Stomach (tissue), 9 donors: ENCODE data around the gene NEDD9. TPM values are rescaled to one million over a fixed set of nuclear protein-coding genes. Genes with fewer than 3 reads are reported as not detected.

Source experiments
- DNase-seq, 2 donors: peaks; one replicate each; pipeline versions ENCODE4 v3.0.0 to v3.0.0-alpha.2; 2013 to 2019
- H3K27ac ChIP-seq, 5 donors: fragments of 200-600 bp in 4 of 5; sonication (generic) in 4 of 5; one replicate each; pipeline ENCODE4 v1.5.1; 2013 to 2019; ENCODE audit warnings: mild to moderate bottlenecking in 1 of 5, moderate library complexity in 1 of 5
- H3K27me3 ChIP-seq, 3 donors: fragments of 200-600 bp; sonication (generic); one replicate each; pipeline ENCODE4 v1.5.1; 2017 to 2019; ENCODE audit warnings: mixed run types in 1 of 3
- H3K36me3 ChIP-seq, 4 donors: fragments of 200-600 bp; sonication (generic); 1 replicate in 3 of 4; 2 replicates in 1 of 4; pipeline ENCODE4 v1.5.1; 2016 to 2019
- H3K4me1 ChIP-seq, 4 donors: fragments of 200-600 bp; sonication (generic); one replicate each; pipeline ENCODE4 v1.5.1; 2016 to 2019
- H3K4me3 ChIP-seq, 4 donors: fragments of 200-600 bp; sonication (generic) in 3 of 4; one replicate each; pipeline ENCODE4 v1.5.1; 2016 to 2019; ENCODE audit warnings: mild to moderate bottlenecking in 1 of 4
- H3K9me3 ChIP-seq, 4 donors: fragments of 200-600 bp; sonication (generic); one replicate each; pipeline ENCODE4 v1.5.1; 2016 to 2019
- EP300 ChIP-seq: sonication (generic); formaldehyde crosslinking; IDR thresholded peaks from one replicate; pipeline ENCODE4 v1.6.1; 2017; ENCODE audit warnings: antibody characterized with exemption
- POLR2A ChIP-seq, 4 donors: fragments of 450-650 bp; IDR thresholded peaks; one replicate each; pipeline ENCODE4 v1.6.1; 2016; ENCODE audit warnings: antibody characterized with exemption in 4 of 4, control low read depth in 2 of 4, mild to moderate bottlenecking in 1 of 4, moderate library complexity in 1 of 4
- POLR2AphosphoS5 ChIP-seq, 3 donors: sonication (generic); formaldehyde crosslinking; IDR thresholded peaks; one replicate each; pipeline ENCODE4 v1.6.1; 2016; ENCODE audit warnings: antibody characterized with exemption in 3 of 3
- WGBS, 5 donors: extraction: QIAGEN DNeasy Blood & Tissue Kit in 3 of 5; methylation state at CpG; one replicate each; pipeline versions ENCODE4 v1.1.5 to v1.1.7; 2013 to 2018; 5-methylcytosine and 5-hydroxymethylcytosine counted together
- intact Hi-C: fragments of 100-400 bp; cut with DNase I; formaldehyde crosslinking; loops from one replicate; pipeline ENCODE4 v1.15.1; 2023; ENCODE audit warnings: low total_unique reads
- polyA plus RNA-seq, 3 donors: library from polyadenylated mRNA; stranded (reverse); fragments of 200-250 nt; gene quantifications; one replicate each; pipeline ENCODE4 v1.2.3, GENCODE V29; 2013
- total RNA-seq, 5 donors: library from RNA; depleted of rRNA; stranded (reverse); fragments of >200 nt; gene quantifications; one replicate each; pipeline versions ENCODE4 v1.1.0 to v1.2.3, GENCODE V29; 2014 to 2016
- TF ChIP-seq, protein P1 (sequence below), 7 experiments: fragments of 450-650 bp in 4 of 7; fragments of 200-600 bp in 3 of 7; sonication (generic) in 3 of 7; IDR thresholded peaks; one replicate each; pipeline ENCODE4 v1.5.1; 2016 to 2019; ENCODE audit warnings: antibody characterized with exemption in 7 of 7, control low read depth in 2 of 7, mild to moderate bottlenecking in 1 of 7
- donor health status: healthy with polysubstance abuse.
- donor health status: Bipolar disorder and iron deficiency.
- donor health status: healthy.

The NEDD9 gene
- total and polyA plus RNA-seq, 8 donors: 4.2 to 97.9 (median 26.9) TPM

DNA sequence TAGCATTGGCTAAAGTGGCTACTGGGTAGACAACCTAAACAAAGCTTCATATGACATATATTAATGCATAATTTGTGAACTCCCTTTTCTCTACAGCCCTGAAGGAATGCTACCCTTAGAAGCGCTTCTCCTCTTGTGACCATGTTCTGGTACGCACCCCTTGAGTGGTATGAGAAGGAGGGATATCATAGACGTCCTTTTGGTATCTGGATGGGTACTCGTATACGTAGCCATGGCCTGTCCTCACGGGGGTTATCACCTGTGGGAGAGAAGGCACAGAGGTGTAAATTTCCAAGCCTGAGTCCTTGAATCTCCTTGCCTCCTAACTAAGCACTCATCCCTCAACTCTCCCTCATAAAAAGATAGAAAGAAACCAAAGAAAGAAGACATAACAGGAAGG is 39.0 kb downstream of the NEDD9 start:
- intact Hi-C loops: no loop called here
- TF ChIP-seq POLR2A (IDR thresholded peaks at IDR 0.05): no peak
- TF ChIP-seq, protein P1, sequence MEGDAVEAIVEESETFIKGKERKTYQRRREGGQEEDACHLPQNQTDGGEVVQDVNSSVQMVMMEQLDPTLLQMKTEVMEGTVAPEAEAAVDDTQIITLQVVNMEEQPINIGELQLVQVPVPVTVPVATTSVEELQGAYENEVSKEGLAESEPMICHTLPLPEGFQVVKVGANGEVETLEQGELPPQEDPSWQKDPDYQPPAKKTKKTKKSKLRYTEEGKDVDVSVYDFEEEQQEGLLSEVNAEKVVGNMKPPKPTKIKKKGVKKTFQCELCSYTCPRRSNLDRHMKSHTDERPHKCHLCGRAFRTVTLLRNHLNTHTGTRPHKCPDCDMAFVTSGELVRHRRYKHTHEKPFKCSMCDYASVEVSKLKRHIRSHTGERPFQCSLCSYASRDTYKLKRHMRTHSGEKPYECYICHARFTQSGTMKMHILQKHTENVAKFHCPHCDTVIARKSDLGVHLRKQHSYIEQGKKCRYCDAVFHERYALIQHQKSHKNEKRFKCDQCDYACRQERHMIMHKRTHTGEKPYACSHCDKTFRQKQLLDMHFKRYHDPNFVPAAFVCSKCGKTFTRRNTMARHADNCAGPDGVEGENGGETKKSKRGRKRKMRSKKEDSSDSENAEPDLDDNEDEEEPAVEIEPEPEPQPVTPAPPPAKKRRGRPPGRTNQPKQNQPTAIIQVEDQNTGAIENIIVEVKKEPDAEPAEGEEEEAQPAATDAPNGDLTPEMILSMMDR (IDR thresholded peaks at IDR 0.05): no peak
- TF ChIP-seq EP300: no peak
- no peak for TF ChIP-seq POLR2AphosphoS5 (IDR thresholded peaks at IDR 0.05)
- Histone ChIP-seq H3K27me3 (no peaks in the 10 kb centered on the region), H3K4me3 (no peak overlapping the region), H3K27ac (peak overlapping the region in 1 of 5 donors; percentile 21), H3K9me3 (no peaks in the 10 kb centered on the region), H3K4me1 (peaks cover 7 to 39% (median 14%) of the 10 kb centered on the region in 4 donors), H3K36me3 (peaks cover 41 to 59% (median 54%) of the 10 kb centered on the region in 4 donors)
- DNase-seq: no peak
- WGBS, 5 donors: 94 to 99% (median 97%) methylated on average over 6 of the region's 6 CpGs

DNA sequence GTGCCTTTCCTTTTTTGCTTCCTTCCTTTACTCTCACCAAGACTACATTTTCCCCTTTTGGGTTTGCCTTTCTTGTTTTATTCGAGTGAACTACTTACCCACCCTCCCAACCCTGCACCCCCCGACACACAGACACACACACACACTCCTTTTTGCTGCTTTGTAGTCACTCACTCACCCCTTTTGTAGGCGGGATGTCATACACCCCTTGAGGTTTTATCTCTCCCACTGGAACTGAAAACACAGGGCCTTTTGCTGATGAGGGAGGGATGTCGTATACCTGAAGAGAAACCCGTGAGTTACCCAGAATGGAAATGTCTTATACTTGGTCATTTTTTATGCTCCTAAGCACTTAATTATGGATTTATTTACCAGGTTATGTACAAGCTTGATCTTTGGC is 40.3 kb downstream of the NEDD9 start:
- Histone ChIP-seq H3K27ac (no peak overlapping the region), H3K27me3 (no peaks in the 10 kb centered on the region), H3K36me3 (peaks cover 50 to 65% (median 64%) of the 10 kb centered on the region in 4 donors), H3K9me3 (no peaks in the 10 kb centered on the region), H3K4me1 (peaks cover 6 to 31% (median 8%) of the 10 kb centered on the region in 4 donors), H3K4me3 (no peak overlapping the region)
- no peak for DNase-seq
- WGBS, 5 donors: 72 to 75% (median 73%) methylated on average over 5 of the region's 5 CpGs
- TF ChIP-seq, protein P1 (IDR thresholded peaks at IDR 0.05): no peak
- intact Hi-C loops: no loop called here

DNA sequence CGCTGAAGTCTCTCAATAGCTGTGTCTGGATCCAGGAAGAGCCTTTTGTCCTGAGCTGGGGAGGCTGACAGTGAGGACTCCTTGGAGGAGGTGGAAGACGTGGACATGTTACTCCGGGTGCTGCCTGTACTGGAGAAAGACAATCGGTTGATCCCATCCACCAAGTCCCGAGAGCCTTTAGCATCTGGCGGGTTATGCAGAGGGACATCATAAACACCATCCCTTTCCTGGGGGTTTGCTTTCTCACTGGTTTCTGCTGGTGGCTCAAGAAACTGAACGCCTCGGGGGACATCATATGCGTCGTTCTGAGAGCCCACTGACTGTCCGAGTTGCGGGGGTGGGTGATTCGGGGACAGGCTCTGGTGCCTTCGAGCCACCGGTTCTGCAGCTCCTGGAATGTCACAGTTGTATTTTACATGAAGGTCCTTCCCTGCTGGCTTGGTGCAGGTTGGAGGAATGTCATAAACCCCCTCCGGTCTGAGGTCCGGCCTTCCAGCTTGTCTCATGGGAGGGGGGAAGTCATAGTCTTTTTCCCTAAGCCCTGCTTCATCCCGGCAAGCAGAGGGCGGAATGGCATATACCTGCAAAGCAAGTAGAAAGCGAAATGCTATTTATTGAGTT is 41.7 kb downstream of the NEDD9 start:
- no peaks in the 10 kb centered on the region for H3K9me3 ChIP-seq
- no peaks in the 10 kb centered on the region for H3K27me3 ChIP-seq
- H3K4me1 ChIP-seq: peaks cover 6 to 26% (median 8%) of the 10 kb centered on the region in 4 donors
- H3K27ac ChIP-seq: no peak overlapping the region
- intact Hi-C loops: no loop called here
- no peak overlapping the region for H3K4me3 ChIP-seq
- no peak for DNase-seq
- WGBS, 5 donors: 92 to 96% (median 94%) methylated on average over 19 to 20 of the region's 20 CpGs
- H3K36me3 ChIP-seq: peaks cover 61 to 79% (median 78%) of the 10 kb centered on the region in 4 donors
- TF ChIP-seq POLR2A (IDR thresholded peaks at IDR 0.05) (no peak), EP300 (no peak), POLR2AphosphoS5 (IDR thresholded peaks at IDR 0.05) (no peak)
- TF ChIP-seq, protein P1 (IDR thresholded peaks at IDR 0.05): no peak

DNA sequence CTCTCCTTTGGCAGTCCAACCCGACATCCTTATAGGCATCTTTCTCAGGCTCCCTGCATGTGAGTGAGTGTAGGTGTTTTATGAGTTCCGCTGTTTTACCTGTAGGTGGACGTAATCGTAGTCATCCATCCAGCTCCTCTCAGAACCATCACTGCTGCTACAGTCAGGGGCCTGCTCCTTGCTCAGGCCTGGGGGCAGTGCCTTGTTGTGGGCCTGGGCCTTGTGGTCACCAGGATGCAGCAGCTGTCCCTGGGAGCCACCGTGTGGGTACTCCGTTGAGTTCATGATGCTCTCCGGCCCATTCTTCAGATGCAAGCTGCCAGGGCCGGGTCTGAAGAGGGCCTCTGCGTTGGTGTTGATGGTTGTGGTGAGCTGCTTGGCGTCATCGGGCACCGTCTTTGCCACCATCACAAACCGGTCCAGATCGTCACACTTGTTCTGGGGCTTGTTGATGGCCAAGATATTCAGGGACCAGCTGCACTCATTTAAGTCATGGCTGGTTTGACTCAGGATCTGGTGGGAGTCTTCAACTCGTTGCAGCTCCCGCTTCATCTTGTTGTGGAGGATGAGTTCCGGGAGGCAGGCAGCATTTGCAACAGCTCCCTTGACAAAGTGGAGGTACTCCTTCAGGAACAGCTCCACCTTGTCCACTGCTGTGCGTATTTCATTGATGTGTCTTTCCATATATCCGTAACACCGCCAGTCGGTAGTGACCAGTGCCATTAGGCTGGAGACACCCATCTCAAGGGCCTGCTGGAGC is 42.4 kb downstream of the NEDD9 start:
- 96 to 99% (median 98%) methylated on average over 20 to 21 of the region's 21 CpGs for WGBS, 5 donors
- Histone ChIP-seq H3K9me3 (no peaks in the 10 kb centered on the region), H3K36me3 (peaks cover 68 to 86% (median 85%) of the 10 kb centered on the region in 4 donors), H3K27me3 (no peaks in the 10 kb centered on the region), H3K4me1 (peaks cover 4 to 19% (median 6%) of the 10 kb centered on the region in 4 donors), H3K4me3 (no peak overlapping the region), H3K27ac (no peak overlapping the region)
- TF ChIP-seq POLR2A (IDR thresholded peaks at IDR 0.05) (no peak), POLR2AphosphoS5 (IDR thresholded peaks at IDR 0.05) (no peak), EP300 (no peak)
- TF ChIP-seq, protein P1 (IDR thresholded peaks at IDR 0.05): no peak
- intact Hi-C loops: no loop called here
- DNase-seq: no peak
